Sigmoid colon (tissue), 7 donors: Measurements from ENCODE around the gene NEURL1. TPM values are rescaled to one million over a fixed set of nuclear protein-coding genes. Genes with fewer than 3 reads are reported as not detected.

Experiments
- DNase-seq: peaks from one replicate; pipeline ENCODE4 v3.0.0-alpha.2; 2019
- H3K27ac ChIP-seq, 4 donors: fragments of 200-600 bp; sonication (generic); one replicate each; pipeline ENCODE4 v1.5.1; 2016 to 2019; ENCODE audit warnings: mild to moderate bottlenecking in 1 of 4
- H3K27me3 ChIP-seq, 3 donors: fragments of 200-600 bp; sonication (generic); one replicate each; pipeline ENCODE4 v1.5.1; 2019; ENCODE audit warnings: mild to moderate bottlenecking in 1 of 3
- H3K36me3 ChIP-seq, 4 donors: fragments of 200-600 bp; sonication (generic); one replicate each; pipeline ENCODE4 v1.5.1; 2016 to 2019
- H3K4me1 ChIP-seq, 4 donors: fragments of 200-600 bp; sonication (generic); one replicate each; pipeline ENCODE4 v1.5.1; 2017 to 2019
- H3K4me3 ChIP-seq, 4 donors: fragments of 200-600 bp; sonication (generic); one replicate each; pipeline ENCODE4 v1.5.1; 2017 to 2019; ENCODE audit warnings: mild to moderate bottlenecking in 2 of 4, moderate library complexity in 1 of 4
- H3K9me3 ChIP-seq, 4 donors: fragments of 200-600 bp in 3 of 4; sonication (generic) in 3 of 4; one replicate each; pipeline versions ENCODE4 v1.5.1 to v1.6.1; 2013 to 2019
- EP300 ChIP-seq, 4 donors: sonication (generic); formaldehyde crosslinking; IDR thresholded peaks; one replicate each; pipeline ENCODE4 v1.6.1; 2017; ENCODE audit warnings: antibody characterized with exemption in 4 of 4
- POLR2A ChIP-seq, 2 donors: fragments of 450-650 bp; IDR thresholded peaks; one replicate each; pipeline ENCODE4 v1.6.1; 2016; ENCODE audit warnings: antibody characterized with exemption in 2 of 2, mild to moderate bottlenecking in 2 of 2, moderate library complexity in 2 of 2
- POLR2AphosphoS5 ChIP-seq, 4 donors: sonication (generic); formaldehyde crosslinking; IDR thresholded peaks; one replicate each; pipeline ENCODE4 v1.6.1; 2017; ENCODE audit warnings: antibody characterized with exemption in 4 of 4
- WGBS, 2 donors: extraction: QIAGEN DNeasy Blood & Tissue Kit; methylation state at CpG; one replicate each; pipeline ENCODE4 v1.1.7; 2013; 5-methylcytosine and 5-hydroxymethylcytosine counted together
- intact Hi-C: fragments of 100-400 bp; cut with DNase I; formaldehyde crosslinking; loops from one replicate; pipeline ENCODE4 v1.15.1; 2023
- polyA plus RNA-seq, 3 donors: library from polyadenylated mRNA; stranded (reverse); fragments of 200-250 nt; gene quantifications; one replicate each; pipeline ENCODE4 v1.2.3, GENCODE V29; 2013
- total RNA-seq, 4 donors: library from RNA; depleted of rRNA; stranded (reverse); fragments of >200 nt; gene quantifications; one replicate each; pipeline ENCODE4 v1.1.0, GENCODE V29; 2016
- TF ChIP-seq, protein P1 (sequence below), 4 experiments: fragments of 450-650 bp in 3 of 4; fragments of 200-600 bp in 1 of 4; IDR thresholded peaks; one replicate each; pipeline ENCODE4 v1.5.1; 2016 to 2019; ENCODE audit warnings: antibody characterized with exemption in 4 of 4, mild to moderate bottlenecking in 3 of 4, moderate library complexity in 2 of 4
- donor health status: healthy with polysubstance abuse.
- donor health status: Bipolar disorder and iron deficiency.
- donor health status: healthy.

NEURL1 gene
- total and polyA plus RNA-seq, 7 donors: 0.41 to 54.1 (median 15.3) TPM; not detected in 1

DNA sequence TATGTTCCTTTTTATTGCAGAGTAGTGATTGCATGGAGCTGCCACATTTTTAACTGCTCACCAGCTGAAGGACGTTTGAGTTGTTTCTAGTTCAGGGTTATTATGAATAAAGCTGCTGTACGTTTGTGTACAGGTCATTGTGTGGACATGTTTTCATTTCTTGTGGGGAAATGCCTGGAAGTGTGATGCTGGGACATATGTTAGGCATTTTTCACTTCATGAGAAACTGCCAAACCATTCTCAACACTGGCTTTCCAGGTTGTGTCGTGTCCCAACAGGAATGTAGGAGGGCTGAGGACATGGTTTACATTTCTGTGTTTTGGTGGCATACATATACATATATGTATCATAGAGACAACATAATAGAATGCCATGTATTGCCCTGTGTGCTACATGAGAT, 73.0 kb downstream of the NEURL1 start:
- no peak overlapping the region for H3K27ac ChIP-seq
- H3K27me3 ChIP-seq: no peaks in the 10 kb centered on the region
- TF ChIP-seq POLR2A (IDR thresholded peaks at IDR 0.05) (no peak), POLR2AphosphoS5 (IDR thresholded peaks at IDR 0.05) (no peak), EP300 (IDR thresholded peaks at IDR 0.05) (no peak)
- TF ChIP-seq, protein P1, sequence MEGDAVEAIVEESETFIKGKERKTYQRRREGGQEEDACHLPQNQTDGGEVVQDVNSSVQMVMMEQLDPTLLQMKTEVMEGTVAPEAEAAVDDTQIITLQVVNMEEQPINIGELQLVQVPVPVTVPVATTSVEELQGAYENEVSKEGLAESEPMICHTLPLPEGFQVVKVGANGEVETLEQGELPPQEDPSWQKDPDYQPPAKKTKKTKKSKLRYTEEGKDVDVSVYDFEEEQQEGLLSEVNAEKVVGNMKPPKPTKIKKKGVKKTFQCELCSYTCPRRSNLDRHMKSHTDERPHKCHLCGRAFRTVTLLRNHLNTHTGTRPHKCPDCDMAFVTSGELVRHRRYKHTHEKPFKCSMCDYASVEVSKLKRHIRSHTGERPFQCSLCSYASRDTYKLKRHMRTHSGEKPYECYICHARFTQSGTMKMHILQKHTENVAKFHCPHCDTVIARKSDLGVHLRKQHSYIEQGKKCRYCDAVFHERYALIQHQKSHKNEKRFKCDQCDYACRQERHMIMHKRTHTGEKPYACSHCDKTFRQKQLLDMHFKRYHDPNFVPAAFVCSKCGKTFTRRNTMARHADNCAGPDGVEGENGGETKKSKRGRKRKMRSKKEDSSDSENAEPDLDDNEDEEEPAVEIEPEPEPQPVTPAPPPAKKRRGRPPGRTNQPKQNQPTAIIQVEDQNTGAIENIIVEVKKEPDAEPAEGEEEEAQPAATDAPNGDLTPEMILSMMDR (IDR thresholded peaks at IDR 0.05): no peak
- no peaks in the 10 kb centered on the region for H3K36me3 ChIP-seq
- intact Hi-C loops: no loop called here
- H3K4me3 ChIP-seq: no peak overlapping the region
- no peak for DNase-seq
- H3K4me1 ChIP-seq: peaks cover 0 to 13% (median 7%) of the 10 kb centered on the region in 4 donors
- no peaks in the 10 kb centered on the region for H3K9me3 ChIP-seq
- WGBS, 2 donors: 48 to 68% methylated on average over 3 of the region's 3 CpGs

DNA sequence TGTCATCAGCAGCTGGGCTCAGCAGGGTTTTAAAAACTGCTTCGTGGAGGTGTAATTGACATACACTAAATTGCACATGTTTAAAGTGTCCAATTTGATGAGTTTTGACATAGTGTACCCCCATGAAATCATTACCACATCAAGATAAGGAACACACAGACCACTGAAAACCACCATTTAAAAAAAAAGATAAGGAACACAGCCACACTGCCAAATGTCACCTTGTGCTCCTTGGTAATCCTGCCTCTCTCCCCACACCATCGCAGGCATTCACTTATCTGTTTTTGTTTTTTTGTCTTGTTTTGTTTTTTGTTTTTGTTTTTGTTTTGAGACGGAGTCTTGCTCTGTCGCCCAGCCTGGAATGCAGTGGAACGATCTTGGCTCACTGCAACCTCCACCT, 75.0 kb downstream of the NEURL1 start:
- no peaks in the 10 kb centered on the region for H3K27me3 ChIP-seq
- H3K4me1 ChIP-seq: peaks cover 0 to 12% (median 7%) of the 10 kb centered on the region in 4 donors
- intact Hi-C loops: no loop called here
- 88 to 96% methylated on average over 5 of the region's 5 CpGs for WGBS, 2 donors
- TF ChIP-seq POLR2AphosphoS5 (IDR thresholded peaks at IDR 0.05) (no peak), EP300 (IDR thresholded peaks at IDR 0.05) (no peak), POLR2A (IDR thresholded peaks at IDR 0.05) (no peak)
- H3K36me3 ChIP-seq: no peaks in the 10 kb centered on the region
- H3K27ac ChIP-seq: no peak overlapping the region
- no peak for DNase-seq
- no peak overlapping the region for H3K4me3 ChIP-seq
- H3K9me3 ChIP-seq: no peaks in the 10 kb centered on the region

DNA sequence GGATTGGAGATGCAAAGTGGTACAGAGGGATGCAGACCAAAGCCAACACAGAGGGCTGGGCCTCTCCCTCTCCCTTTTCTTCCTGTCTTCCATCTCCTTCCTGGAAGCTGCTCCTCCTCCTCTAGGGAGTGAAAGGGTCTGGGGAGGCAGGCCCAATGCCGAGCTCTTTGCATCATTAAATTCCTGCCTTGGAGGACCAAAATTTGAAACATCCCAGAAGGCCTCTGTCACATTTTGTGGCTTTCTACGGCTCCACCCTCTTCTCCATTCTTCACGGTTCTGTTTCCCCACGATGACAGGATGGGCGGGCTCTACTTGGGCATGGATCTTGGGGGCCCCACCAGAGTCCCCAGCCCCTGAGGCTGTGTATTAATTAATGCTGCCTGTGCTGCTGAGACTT, 76.4 kb downstream of the NEURL1 start:
- peaks cover 0 to 10% (median 0%) of the 10 kb centered on the region in 3 donors for H3K27me3 ChIP-seq
- H3K4me3 ChIP-seq: no peak overlapping the region
- H3K36me3 ChIP-seq: no peaks in the 10 kb centered on the region
- WGBS, 2 donors: 61 to 83% methylated on average over 5 of the region's 5 CpGs
- H3K27ac ChIP-seq: no peak overlapping the region
- intact Hi-C loops: no loop called here
- no peak for TF ChIP-seq EP300 (IDR thresholded peaks at IDR 0.05)
- no peak for TF ChIP-seq POLR2AphosphoS5 (IDR thresholded peaks at IDR 0.05)
- TF ChIP-seq, protein P1 (IDR thresholded peaks at IDR 0.05): no peak
- no peaks in the 10 kb centered on the region for H3K9me3 ChIP-seq
- DNase-seq: no peak
- H3K4me1 ChIP-seq: no peaks in the 10 kb centered on the region

DNA sequence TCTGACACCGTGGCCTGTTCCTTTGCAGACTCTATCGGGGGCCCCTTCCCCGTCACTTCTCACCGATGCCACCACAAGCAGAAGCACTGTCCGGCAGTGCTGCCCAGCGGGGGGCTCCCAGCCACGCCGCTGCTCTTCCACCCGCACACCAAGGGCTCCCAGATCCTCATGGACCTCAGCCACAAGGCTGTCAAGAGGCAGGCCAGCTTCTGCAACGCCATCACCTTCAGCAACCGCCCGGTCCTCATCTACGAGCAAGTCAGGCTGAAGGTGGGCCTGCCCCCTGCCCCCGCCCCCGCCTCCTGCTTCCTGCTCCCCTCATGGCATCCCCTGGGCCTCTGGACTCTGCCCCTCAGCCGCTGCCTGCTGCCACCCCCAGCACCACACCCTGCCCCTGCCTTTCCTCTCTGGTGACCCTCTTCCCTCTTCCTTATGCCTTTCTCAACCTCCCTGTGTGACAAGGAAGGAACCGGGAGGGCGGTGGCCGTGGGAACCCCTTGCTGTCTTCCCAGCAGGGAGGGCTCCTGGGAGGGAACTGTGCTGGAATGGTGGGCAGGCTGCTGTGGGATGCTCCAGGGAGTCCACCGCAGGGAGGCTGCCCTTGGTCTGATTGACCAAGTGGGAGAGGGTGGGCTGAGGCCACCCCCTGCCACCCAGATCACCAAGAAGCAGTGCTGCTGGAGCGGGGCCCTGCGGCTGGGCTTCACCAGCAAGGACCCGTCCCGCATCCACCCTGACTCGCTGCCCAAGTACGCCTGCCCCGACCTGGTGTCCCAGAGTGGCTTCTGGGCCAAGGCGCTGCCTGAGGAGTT, 77.5 kb downstream of the NEURL1 start:
- Histone ChIP-seq H3K27ac (no peak overlapping the region), H3K36me3 (no peaks in the 10 kb centered on the region), H3K4me3 (no peak overlapping the region), H3K4me1 (peaks cover 0 to 8% (median 7%) of the 10 kb centered on the region in 4 donors), H3K9me3 (no peaks in the 10 kb centered on the region), H3K27me3 (peaks cover 0 to 10% (median 0%) of the 10 kb centered on the region in 3 donors)
- WGBS, 2 donors: 85 to 91% methylated on average over 28 of the region's 28 CpGs
- intact Hi-C loops: no loop called here
- TF ChIP-seq, protein P1 (IDR thresholded peaks at IDR 0.05): no peak
- TF ChIP-seq POLR2A (IDR thresholded peaks at IDR 0.05) (no peak), EP300 (IDR thresholded peaks at IDR 0.05) (no peak), POLR2AphosphoS5 (IDR thresholded peaks at IDR 0.05) (no peak)
- DNase-seq: no peak

DNA sequence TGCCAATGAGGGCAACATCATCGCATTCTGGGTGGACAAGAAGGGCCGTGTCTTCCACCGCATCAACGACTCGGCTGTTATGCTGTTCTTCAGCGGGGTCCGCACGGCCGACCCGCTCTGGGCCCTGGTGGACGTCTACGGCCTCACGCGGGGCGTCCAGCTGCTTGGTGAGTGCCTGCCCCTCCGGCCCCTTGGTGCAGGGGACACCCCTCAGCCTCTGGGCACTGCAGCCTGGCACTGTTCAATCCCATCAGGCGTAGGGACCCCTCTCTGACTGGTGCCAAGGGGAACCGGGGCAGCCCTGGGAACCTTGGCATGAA, 78.1 kb downstream of the NEURL1 start:
- peaks cover 0 to 9% (median 7%) of the 10 kb centered on the region in 4 donors for H3K4me1 ChIP-seq
- no peak overlapping the region for H3K4me3 ChIP-seq
- WGBS, 2 donors: 95 to 97% methylated on average over 18 of the region's 18 CpGs
- H3K36me3 ChIP-seq: no peaks in the 10 kb centered on the region
- H3K27ac ChIP-seq: no peak overlapping the region
- no peak for DNase-seq
- no peaks in the 10 kb centered on the region for H3K9me3 ChIP-seq
- TF ChIP-seq POLR2AphosphoS5 (IDR thresholded peaks at IDR 0.05) (no peak), POLR2A (IDR thresholded peaks at IDR 0.05) (no peak), EP300 (IDR thresholded peaks at IDR 0.05) (no peak)
- TF ChIP-seq, protein P1 (IDR thresholded peaks at IDR 0.05): no peak
- peaks cover 0 to 10% (median 0%) of the 10 kb centered on the region in 3 donors for H3K27me3 ChIP-seq
- intact Hi-C loops: no loop called here
